OCI-LY3 (cell line): ENCODE measurements around the gene SNAP29.

Experiments used
- CTCF ChIP-seq: fragments of 200-600, 300-600 bp; sonication (generic); IDR thresholded peaks from 2 replicates; pipeline ENCODE4 v1.5.1; 2014; ENCODE audit warnings: antibody characterized with exemption, low read length, low read depth
- EZH2phosphoT487 ChIP-seq: fragments of 200-600 bp; shearing (Covaris generic); IDR thresholded peaks from 2 replicates; pipeline ENCODE4 v1.6.1; 2018; ENCODE audit warnings: antibody characterized with exemption, mixed run types, low read depth

- no peak for TF ChIP-seq CTCF
- TF ChIP-seq EZH2phosphoT487 = no peak
Observed at GRCh38 chr22:20839837-20840645, 18.8 kb upstream of the SNAP29 start.
